ENCODE results near the gene PROM1. TPM values are rescaled to one million over a fixed set of nuclear protein-coding genes. Genes with fewer than 3 reads are reported as not detected.

The PROM1 gene
- total and polyA plus RNA-seq, 2 of the 4 experiments (the other 2 are of a cell fraction), result not detected

- no peak for TF ChIP-seq MXI1 (IDR thresholded peaks at IDR 0.05; ENCODE audit: borderline replicate concordance, low read depth, low read length)
- no peak for TF ChIP-seq RCOR1 (IDR thresholded peaks at IDR 0.05; ENCODE audit: insufficient replicate concordance, low read length)
- TF ChIP-seq, protein P1, sequence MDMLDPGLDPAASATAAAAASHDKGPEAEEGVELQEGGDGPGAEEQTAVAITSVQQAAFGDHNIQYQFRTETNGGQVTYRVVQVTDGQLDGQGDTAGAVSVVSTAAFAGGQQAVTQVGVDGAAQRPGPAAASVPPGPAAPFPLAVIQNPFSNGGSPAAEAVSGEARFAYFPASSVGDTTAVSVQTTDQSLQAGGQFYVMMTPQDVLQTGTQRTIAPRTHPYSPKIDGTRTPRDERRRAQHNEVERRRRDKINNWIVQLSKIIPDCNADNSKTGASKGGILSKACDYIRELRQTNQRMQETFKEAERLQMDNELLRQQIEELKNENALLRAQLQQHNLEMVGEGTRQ (IDR thresholded peaks at IDR 0.05; ENCODE audit: low read depth, low read length), result no peak
- no peak for TF ChIP-seq RFX5 (IDR thresholded peaks at IDR 0.05; ENCODE audit: low read depth, low read length)
Observed at GRCh38 chr4:15944895-15945294, 138.9 kb downstream of the PROM1 start.

More at GRCh38 chr4:15944895-15945294, 138.9 kb downstream of the PROM1 start:
- dilution Hi-C loops (cut with HindIII; ENCODE audit: low sequenced_read_pairs, unreplicated experiment) (no loop called here), intact Hi-C loops (cut with micrococcal nuclease) (no loop called here), in situ Hi-C loops (cut with MboI; ENCODE audit: low sequenced_read_pairs) (loop anchor here (10.0 kb wide), 1 partner anchor 470 kb away; no protein-coding TSS in a partner anchor)
- H2BK5ac ChIP-seq (ENCODE audit: low read depth, low read length, poor library complexity, severe bottlenecking), result no peak overlapping the region
- no CpG with 5 or more reads among the region's 2 CpGs for WGBS, 2 experiments (ENCODE audit: extremely low coverage in 2 of 2, insufficient read length in 1 of 2)
- H3K9me3 ChIP-seq (ENCODE audit: control insufficient read depth, insufficient read depth, low read length), result no peaks in the 10 kb centered on the region
- no peaks in the 10 kb centered on the region for H3K36me3 ChIP-seq (ENCODE audit: control insufficient read depth, insufficient read depth, low read length)
- no peaks in the 10 kb centered on the region for H3K79me1 ChIP-seq (ENCODE audit: low read depth in 1 of 2, low read length in 2 of 2)
- no peak overlapping the region for H2BK120ac ChIP-seq (ENCODE audit: low read depth, low read length)
- H3K14ac ChIP-seq (replicated peaks; ENCODE audit: low read depth, low read length), result no peak overlapping the region
- H3K4me3 ChIP-seq (ENCODE audit: insufficient read depth, low read depth, low read length), result no peak overlapping the region
- H3K23ac ChIP-seq (ENCODE audit: low read depth, low read length), result no peak overlapping the region
- peaks cover 15% of the 10 kb centered on the region for H3K27me3 ChIP-seq (ENCODE audit: control insufficient read depth, insufficient read depth, low read length)
- no peak overlapping the region for H4K91ac ChIP-seq (ENCODE audit: insufficient read depth, low read depth, low read length)
- H3K18ac ChIP-seq (ENCODE audit: low read depth, low read length), result no peak overlapping the region
- no peak overlapping the region for H3K27ac ChIP-seq (ENCODE audit: insufficient read depth, low read length)
- no peak overlapping the region for H2BK20ac ChIP-seq (ENCODE audit: low read depth, low read length)
- DNase-seq (no peak), ATAC-seq (ENCODE audit: low read depth) (no peak)
- H3K4me2 ChIP-seq (ENCODE audit: low read depth, low read length), result no peak overlapping the region
- CTCF ChIA-PET, result no interaction called here
- H3K4me1 ChIP-seq (ENCODE audit: control insufficient read depth, insufficient read depth, low read length), result no peaks in the 10 kb centered on the region
- no peak overlapping the region for H2AFZ ChIP-seq (replicated peaks; ENCODE audit: low read length, poor library complexity)
- no peak overlapping the region for H2BK15ac ChIP-seq (ENCODE audit: low read depth, low read length)
- POLR2A ChIA-PET (ENCODE audit: unreplicated experiment), result no interaction called here
- no peak overlapping the region for H4K5ac ChIP-seq (ENCODE audit: low read depth, low read length)
- no peak overlapping the region for H2AK9ac ChIP-seq (replicated peaks; ENCODE audit: low read depth, low read length, poor library complexity)
- no peak overlapping the region for H3K9ac ChIP-seq (ENCODE audit: low read depth, low read length)
- no peaks in the 10 kb centered on the region; the same call in 1 of the 2 replicates for H3K9me1 ChIP-seq (ENCODE audit: insufficient read depth, low read length)
- BruUV-seq (replicated peaks), result no TSS peak
- no peaks in the 10 kb centered on the region for H4K20me1 ChIP-seq (ENCODE audit: insufficient read depth, low read length)
- no peak overlapping the region for H4K8ac ChIP-seq (ENCODE audit: low read depth in 2 of 2, low read length in 2 of 2)
- no peak overlapping the region for H3K56ac ChIP-seq (ENCODE audit: extremely low read depth, insufficient read depth, low read length)
- no peak overlapping the region for H2AK5ac ChIP-seq (ENCODE audit: low read depth, low read length)
- H3K4ac ChIP-seq (ENCODE audit: low read depth, low read length), result no peak overlapping the region
